GM12801 (cell line): ENCODE results near the gene MSL3B.

Experiments
- CTCF ChIP-seq: IDR thresholded peaks from one replicate; pipeline ENCODE4 v1.5.1; 2011; ENCODE audit warnings: control low read depth; ENCODE audit not compliant: insufficient read length; ENCODE audit errors: extremely low read depth

The MSL3B gene

GRCh38 chr2:233822781-233823730 is 45.1 kb downstream of the MSL3B start:
- no peak for TF ChIP-seq CTCF

- TF ChIP-seq CTCF = no peak
These were observed 46.0 kb downstream of the MSL3B start for GRCh38 chr2:233822101-233822771.

GRCh38 chr2:233821709-233822100 is 46.5 kb downstream of the MSL3B start:
- no peak for TF ChIP-seq CTCF

GRCh38 chr2:233821196-233821595 is 47.0 kb downstream of the MSL3B start:
- TF ChIP-seq CTCF = no peak

GRCh38 chr2:233820774-233821105 is 47.4 kb downstream of the MSL3B start:
- TF ChIP-seq CTCF = no peak

- TF ChIP-seq CTCF = no peak
These were observed 48.1 kb downstream of the MSL3B start for GRCh38 chr2:233819884-233820773.
